NB4 (cell line): ENCODE measurements around the gene EFCAB7.

ENCODE experiments used
- DNase-seq: peaks from one replicate; pipeline ENCODE4 v3.0.0; 2010; ENCODE audit warnings: low read depth
- H3K4me3 ChIP-seq: one replicate; pipeline ENCODE4 v1.5.1; 2011; ENCODE audit warnings: mild to moderate bottlenecking, low read depth, low read length, moderate library complexity
- CTCF ChIP-seq: IDR thresholded peaks from one replicate; pipeline ENCODE4 v1.5.1; 2012; ENCODE audit warnings: low read depth, low read length
- MAX ChIP-seq: IDR thresholded peaks from 2 replicates; pipeline ENCODE4 v1.6.1; 2011; ENCODE audit warnings: low read depth, low read length
- MYC ChIP-seq: IDR thresholded peaks from 2 replicates; pipeline ENCODE4 v1.6.1; 2011; ENCODE audit warnings: low read depth, low read length
- POLR2A ChIP-seq: IDR thresholded peaks from 2 replicates; pipeline ENCODE4 v1.6.1; 2011; ENCODE audit warnings: mild to moderate bottlenecking; ENCODE audit not compliant: insufficient read length; ENCODE audit errors: extremely low read depth

Gene EFCAB7

GRCh38 chr1:63602629-63603028 is 79.3 kb downstream of the EFCAB7 start:
- H3K4me3 ChIP-seq = no peak overlapping the region
- no peak for DNase-seq
- no peak for TF ChIP-seq CTCF

GRCh38 chr1:63603810-63604209 is 80.5 kb downstream of the EFCAB7 start:
- TF ChIP-seq POLR2A (no peak), MYC (no peak), MAX (no peak), CTCF (no peak)
- DNase-seq = no peak
- H3K4me3 ChIP-seq = no peak overlapping the region

DNA sequence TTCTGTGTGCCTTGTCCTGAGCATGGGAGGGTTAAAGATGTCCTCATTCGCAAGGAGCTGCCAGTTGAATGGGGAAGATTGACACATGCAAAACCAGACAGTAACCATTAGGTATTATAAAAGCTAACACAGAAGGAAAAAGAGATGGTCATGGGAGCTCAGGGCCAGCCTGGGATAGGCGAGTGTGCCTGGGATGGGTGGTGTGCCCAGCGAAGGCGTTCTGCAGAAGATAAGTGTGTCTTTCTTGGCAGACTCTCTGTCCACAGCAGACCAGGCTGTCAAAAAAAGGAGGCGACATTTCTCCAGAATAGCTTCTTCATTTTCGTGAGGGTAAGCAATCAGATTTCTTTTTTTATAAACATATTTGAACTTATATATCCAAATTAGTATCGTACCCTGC is 84.0 kb downstream of the EFCAB7 start:
- H3K4me3 ChIP-seq = no peak overlapping the region
- no peak for TF ChIP-seq POLR2A
- TF ChIP-seq CTCF = no peak
- no peak for TF ChIP-seq MAX
- no peak for TF ChIP-seq MYC
- DNase-seq = no peak

DNA sequence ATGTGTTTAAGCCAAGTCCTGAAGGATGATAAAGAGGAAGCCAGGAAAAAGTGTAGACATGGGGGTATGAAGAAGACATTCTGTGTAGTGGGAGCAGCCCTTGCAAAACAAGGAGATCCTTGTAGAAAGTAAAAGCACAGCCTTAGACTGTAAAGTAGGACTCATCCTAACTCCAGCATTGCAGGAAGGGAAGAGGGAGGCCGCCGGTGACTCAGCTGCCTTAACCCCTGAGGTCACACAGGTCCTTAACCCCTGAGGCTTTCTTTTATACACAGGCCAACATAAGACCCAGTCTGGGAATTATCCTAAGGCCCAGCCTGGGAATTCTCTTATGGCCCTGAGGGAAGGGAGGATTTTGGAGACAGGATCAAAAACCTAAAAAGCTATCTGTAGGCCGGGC is 87.9 kb downstream of the EFCAB7 start:
- peak; percentile 17 for DNase-seq
- no peak overlapping the region for H3K4me3 ChIP-seq
- TF ChIP-seq MAX (no peak), MYC (no peak), CTCF (no peak), POLR2A (no peak)

DNA sequence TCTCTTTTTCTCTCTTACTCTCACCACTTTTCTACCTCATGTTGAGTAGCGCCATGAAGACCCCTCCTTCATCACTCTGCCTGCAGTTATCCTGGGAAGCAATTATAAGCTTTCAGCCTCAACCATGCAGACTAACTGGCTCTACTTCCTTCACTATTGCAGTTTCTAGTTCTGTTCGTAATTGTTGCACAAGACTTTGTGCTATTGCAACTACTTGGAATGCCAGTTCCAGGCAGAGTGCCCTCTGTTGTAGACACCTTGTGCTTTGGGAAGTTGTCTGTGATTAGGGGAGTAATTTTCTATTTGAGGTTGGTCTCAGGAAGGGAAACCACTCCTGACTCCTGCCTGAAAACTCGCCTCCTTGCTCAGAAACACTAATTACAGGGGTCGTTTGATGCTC is 89.2 kb downstream of the EFCAB7 start:
- TF ChIP-seq CTCF (no peak), MAX (no peak), MYC (no peak), POLR2A (no peak)
- H3K4me3 ChIP-seq = no peak overlapping the region
- DNase-seq = no peak

GRCh38 chr1:63612971-63613370 is 89.6 kb downstream of the EFCAB7 start:
- DNase-seq = no peak
- TF ChIP-seq CTCF = no peak
- TF ChIP-seq POLR2A = no peak
- TF ChIP-seq MAX = no peak

More at GRCh38 chr1:63612971-63613370, 89.6 kb downstream of the EFCAB7 start:
- no peak overlapping the region for H3K4me3 ChIP-seq
